GM10248 (cell line): Measurements from ENCODE around the gene FCER1G.

Experiments used
- CTCF ChIA-PET: fragments of 300-600 bp; sonication (Branson Sonifier 250); formaldehyde crosslinking; extraction: SDS; loops from one replicate; lab custom pipeline; 2021; ENCODE audit warnings: antibody characterized with exemption; lab: Yijun Ruan, JAX
- POLR2A ChIA-PET: fragments of 350-650 bp; sonication (Branson Sonifier 250); formaldehyde crosslinking; extraction: SDS; loops from one replicate; lab custom pipeline; 2020; ENCODE audit warnings: antibody characterized with exemption; lab: Yijun Ruan, JAX
- DNase-seq: peaks from one replicate; pipeline ENCODE4 v3.0.0; 2012; ENCODE audit errors: extremely low spot score
- TF ChIP-seq, protein P1 (sequence below): IDR thresholded peaks from 2 replicates; pipeline ENCODE4 v1.5.1; 2012; ENCODE audit warnings: mild to moderate bottlenecking, low read depth; ENCODE audit errors: extremely low read depth, missing control alignments, control extremely low read depth

Gene FCER1G

DNA sequence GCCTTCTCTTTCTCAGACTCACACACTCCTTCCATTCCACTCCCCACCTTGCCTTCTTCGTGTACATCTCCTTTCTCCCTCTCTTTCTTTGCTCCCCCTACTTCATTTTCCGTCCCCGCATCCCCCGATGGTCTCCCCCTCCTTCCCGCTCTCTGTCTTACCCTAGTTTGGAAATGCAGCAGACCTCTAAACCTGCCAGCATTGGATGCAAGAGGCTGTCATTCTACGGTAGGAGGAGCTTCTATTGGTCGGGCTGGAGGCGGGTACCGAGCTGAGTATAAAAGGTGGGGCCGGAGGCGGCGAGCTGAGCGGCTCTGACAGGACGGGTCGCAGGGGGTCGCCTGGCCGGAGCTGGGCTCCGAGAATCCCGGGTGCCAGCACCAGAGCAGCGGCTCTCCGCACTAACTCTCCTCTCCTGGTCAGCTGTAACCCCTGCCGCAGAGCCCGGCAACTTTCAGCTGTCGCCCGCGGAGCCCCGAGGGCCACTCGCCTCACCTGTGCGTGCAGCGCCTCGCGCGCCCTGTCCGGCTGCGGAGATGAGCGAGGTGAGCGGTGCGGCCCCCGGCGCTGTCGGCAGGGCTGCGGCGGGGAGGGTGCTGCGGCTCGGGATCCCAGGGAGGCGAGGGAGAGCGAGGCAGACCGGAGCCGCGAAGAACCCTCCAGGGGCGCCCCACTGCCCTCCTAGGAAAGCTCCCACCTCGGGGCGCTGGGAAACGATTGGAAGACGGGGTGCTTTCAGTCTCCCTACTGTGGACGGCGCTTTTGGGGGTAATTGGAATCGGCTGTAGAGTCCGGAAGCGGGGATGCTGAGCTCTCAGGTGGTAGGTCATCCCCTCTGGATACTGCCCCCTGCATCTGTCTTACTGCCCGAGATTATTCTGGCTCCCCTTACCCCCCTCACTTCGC is 43.6 kb downstream of the FCER1G start, which contains the start of gene PCP4L1:
Gene PCP4L1 (plus strand): TSS at position 307 of the 906 bp plus-strand sequence. CDS start 230 bp downstream, at position 537.
- POLR2A ChIA-PET: interaction anchor here (0.6 kb wide), 1 partner anchor 10 kb away, joined by 6 read pairs; no protein-coding TSS in a partner anchor
- peak; percentile 70 for DNase-seq

DNA sequence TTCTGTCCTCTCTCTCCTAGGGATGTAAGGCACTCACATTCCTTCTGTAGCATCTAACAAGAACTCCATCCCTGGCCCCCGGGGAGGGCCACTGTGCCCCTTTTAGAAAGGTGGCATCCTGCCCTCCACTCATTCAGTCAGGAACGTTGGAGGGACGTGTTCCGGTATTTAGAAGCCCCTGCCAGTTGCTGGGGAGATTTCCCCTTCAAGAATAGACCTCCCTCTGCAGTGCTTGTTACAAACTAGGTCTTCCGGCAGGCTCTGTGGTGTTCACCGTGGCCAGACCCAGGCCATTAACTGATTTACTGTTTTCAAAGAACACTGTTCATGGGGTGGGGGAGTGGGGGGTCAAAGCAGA is 44.2 kb downstream of the FCER1G start:
- TF ChIP-seq, protein P1, sequence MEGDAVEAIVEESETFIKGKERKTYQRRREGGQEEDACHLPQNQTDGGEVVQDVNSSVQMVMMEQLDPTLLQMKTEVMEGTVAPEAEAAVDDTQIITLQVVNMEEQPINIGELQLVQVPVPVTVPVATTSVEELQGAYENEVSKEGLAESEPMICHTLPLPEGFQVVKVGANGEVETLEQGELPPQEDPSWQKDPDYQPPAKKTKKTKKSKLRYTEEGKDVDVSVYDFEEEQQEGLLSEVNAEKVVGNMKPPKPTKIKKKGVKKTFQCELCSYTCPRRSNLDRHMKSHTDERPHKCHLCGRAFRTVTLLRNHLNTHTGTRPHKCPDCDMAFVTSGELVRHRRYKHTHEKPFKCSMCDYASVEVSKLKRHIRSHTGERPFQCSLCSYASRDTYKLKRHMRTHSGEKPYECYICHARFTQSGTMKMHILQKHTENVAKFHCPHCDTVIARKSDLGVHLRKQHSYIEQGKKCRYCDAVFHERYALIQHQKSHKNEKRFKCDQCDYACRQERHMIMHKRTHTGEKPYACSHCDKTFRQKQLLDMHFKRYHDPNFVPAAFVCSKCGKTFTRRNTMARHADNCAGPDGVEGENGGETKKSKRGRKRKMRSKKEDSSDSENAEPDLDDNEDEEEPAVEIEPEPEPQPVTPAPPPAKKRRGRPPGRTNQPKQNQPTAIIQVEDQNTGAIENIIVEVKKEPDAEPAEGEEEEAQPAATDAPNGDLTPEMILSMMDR: no peak
- DNase-seq: no peak
- POLR2A ChIA-PET: no interaction called here
- CTCF ChIA-PET: interaction anchor here (1.7 to 2.5 kb wide), 3 partner anchors 11 to 32 kb away, joined by 7 to 11 read pairs (median 8); no protein-coding TSS in a partner anchor

More for the DNA sequence above, 43.6 kb downstream of the FCER1G start, which contains the start of gene PCP4L1:
- CTCF ChIA-PET: interaction anchor here (0.7 to 2.5 kb wide), 7 partner anchors 10 to 123 kb away, joined by 3 to 11 read pairs (median 6); no protein-coding TSS in a partner anchor
- TF ChIP-seq, protein P1: no peak

DNA sequence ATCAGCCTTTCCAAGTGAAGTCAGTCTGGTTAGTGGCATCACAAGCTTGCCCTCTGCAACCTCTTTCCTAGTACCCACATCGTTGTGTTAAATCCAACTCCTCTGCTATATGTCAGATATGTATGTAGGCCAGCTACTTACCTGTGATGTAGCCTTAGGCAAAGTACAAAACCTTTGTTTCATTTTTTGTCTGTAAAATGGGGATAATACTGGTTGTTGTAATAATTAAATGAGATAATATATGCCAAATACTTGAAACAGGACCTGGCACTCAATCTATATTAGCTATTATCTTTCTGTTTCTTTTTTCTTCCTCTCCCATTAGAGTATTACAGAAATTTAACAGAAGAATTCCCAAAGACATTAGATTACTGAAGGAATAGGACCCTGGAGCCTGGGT is 44.7 kb downstream of the FCER1G start:
- ChIA-PET CTCF (interaction anchor here (1.1 to 1.7 kb wide), 2 partner anchors 29 to 32 kb away, joined by 3 to 11 read pairs; no protein-coding TSS in a partner anchor), POLR2A (no interaction called here)
- TF ChIP-seq, protein P1: no peak
- no peak for DNase-seq

DNA sequence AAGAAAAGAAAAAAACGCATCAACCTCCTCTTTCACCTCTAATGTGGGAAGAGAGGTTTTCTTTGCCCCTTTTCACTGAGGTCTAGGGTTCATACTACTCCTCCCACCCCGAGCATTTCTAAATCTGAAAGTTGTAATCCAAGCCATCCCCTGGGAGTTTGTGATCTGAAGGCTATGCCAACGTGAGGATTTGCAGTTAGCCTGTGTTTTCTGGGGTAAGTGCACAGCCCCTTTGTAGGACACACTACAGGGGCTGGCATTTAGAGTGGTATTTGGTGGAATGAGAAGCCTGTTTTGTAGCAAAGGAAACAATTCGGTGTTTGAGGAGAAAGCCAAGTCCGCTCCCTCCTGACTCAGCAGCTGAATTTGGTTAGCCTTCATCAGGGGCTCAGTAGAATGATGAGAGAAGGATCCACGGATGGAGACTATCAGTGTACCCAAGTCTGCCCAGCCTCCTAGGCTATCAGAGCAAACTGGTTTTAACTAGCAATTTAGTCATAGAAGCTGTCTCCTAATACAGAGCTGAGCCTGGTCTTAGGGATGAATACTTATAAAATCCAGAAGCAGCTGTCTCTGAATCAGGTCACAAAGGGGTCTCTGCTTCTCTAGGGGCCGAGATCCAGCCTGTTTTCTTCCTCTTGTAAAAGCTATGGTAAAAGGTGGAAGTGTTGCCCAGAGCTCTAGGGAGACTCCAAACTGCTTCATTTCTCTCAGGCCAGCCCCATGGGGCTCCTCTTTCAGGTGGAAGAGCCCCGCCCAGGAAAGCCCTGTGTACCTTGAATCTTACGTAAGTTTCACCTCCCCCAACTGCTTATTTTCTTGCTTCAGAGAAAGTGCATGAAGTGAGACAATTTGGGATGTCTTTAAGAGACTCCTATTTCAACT is 45.5 kb downstream of the FCER1G start:
- DNase-seq: no peak
- POLR2A ChIA-PET: no interaction called here
- TF ChIP-seq, protein P1: no peak
- CTCF ChIA-PET: interaction anchor here (0.8 to 1.4 kb wide), 9 partner anchors 22 to 189 kb away, joined by 3 to 4 read pairs (median 3); partner anchors contain the start of gene NR1I3

DNA sequence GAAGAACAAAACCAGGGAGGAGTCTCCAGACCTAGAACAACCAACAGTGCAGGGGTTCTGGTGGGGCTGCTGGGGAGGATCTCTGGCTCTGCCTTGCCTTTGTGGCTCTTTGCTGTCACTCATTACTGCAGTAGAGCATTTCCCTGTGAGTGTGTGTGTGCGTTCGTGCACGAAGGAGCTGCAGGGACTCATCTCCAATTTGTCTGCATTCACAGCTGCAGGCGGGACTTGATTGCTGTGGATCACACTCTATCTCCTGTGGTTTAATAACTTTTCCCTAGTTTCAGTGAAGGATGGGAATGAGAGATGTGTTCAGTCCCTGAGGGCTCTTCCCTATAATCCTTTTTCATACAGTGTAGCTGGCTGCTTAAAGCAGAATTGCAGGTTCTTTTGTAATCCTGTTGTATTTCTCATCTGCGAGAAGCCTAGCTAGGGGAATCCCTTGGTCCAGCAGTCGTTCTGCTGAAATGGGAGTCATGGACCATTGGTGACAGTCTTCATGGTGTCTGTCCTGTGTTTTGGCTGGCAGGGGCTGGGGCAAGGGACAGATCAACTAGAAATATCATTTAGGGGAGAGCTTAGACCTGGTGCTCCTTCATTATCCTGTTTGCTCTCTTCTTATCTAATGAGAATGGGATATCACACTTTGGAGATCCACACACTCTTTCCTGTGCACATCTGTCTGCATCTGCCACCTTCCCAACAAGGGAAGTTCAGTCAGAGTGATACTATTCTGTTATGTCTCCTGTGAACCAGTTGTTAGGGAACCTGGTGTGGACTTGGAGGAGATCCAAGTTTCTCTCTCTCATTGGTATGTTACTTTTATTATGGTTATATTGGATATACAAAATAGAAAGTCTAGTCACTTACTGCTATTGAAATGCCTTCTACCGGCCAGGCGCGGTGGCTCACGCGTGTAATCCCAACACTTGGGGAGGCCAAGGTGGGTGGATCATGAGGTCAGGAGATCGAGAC is 46.5 kb downstream of the FCER1G start:
- no peak for DNase-seq
- CTCF ChIA-PET: interaction anchor here (0.8 to 1.4 kb wide), 9 partner anchors 13 to 190 kb away, joined by 3 to 4 read pairs (median 3); partner anchors contain the start of gene NR1I3
- POLR2A ChIA-PET: no interaction called here
- TF ChIP-seq, protein P1: no peak
